GM19239 (cell line): ENCODE data around the gene FAM81A.
A peak's percentile ranks its signal among the peaks of the same experiment; 100 is the strongest.
"Not testable (repeated sequence)": the region's sequence is repeated elsewhere in the genome, so short reads cannot be mapped to it uniquely, and the experiment has no call there.

Experiments used
- DNase-seq: peaks from one replicate; pipeline ENCODE4 v3.0.0; 2011; ENCODE audit warnings: low spot score; ENCODE audit not compliant: insufficient read length
- FAIRE-seq: peaks from 2 replicates; lab custom pipeline; 2011; peaks lifted over from hg19 to GRCh38; lab: Jason Lieb, UNC

Gene FAM81A

DNA sequence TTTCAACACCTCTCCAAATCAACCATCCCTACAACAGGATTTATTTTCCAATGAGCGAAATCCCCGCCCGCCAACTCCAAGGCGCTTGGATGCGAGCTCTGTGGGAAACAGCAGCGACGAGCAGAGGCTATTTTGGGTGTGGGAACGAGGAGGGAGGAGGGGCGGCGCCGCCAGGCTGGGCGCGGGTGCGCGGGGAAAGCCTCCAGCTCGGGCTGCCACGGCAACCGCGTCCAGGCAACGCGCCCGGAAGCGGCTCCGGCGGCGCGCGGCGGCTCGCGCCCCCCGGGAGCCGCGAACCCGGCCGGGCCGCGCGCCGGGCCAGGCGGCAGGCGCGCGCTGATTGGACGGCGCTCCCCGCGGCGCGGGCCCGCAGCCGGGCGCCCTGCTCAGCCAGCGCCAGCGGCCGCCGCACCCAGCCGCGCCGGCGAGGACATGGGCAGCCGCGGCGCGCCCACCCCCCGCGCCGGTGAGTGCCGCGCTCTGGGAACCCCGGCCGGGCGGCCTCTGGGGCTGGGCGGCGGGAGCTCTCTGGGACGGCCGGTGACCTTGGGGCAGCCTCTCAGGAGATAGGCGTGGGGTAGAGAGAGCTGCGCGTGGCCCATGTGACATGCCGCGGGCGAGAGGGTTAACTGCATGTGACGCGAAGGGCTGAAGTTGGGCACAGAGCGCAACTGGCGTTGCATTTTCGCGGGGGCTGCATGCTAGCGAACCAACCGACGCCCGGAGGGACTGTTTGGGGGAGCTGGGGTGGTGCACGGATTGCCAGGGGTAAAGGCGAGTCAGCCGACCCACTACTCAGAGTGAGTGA lies at the start of gene FAM81A:
Gene FAM81A (plus strand): TSS at position 370 of the 808 bp plus-strand sequence. CDS start 20,441 bp downstream, outside the sequence.
- FAIRE-seq: peak; percentile 84
- DNase-seq: peak; percentile 91

DNA sequence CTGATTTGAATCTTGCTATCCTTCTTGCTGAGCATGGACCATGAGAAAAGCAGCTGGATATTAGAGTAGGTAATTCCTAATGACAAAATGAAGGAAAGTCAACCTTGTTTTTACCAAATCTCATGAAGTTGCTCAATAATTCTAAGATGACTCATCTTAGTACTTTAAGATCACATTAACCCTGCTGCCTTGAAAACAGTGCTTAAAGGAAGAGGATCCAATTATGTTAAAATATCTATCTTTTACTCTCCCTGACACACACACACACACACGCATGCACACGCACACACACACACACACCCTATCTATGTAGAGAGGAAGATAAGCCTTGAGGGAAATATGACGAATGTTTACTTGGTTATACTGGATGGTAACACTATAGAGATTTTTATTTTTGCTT lies 49.3 kb upstream of the FAM81A start:
- peak; percentile 82 for FAIRE-seq
- no peak for DNase-seq

DNA sequence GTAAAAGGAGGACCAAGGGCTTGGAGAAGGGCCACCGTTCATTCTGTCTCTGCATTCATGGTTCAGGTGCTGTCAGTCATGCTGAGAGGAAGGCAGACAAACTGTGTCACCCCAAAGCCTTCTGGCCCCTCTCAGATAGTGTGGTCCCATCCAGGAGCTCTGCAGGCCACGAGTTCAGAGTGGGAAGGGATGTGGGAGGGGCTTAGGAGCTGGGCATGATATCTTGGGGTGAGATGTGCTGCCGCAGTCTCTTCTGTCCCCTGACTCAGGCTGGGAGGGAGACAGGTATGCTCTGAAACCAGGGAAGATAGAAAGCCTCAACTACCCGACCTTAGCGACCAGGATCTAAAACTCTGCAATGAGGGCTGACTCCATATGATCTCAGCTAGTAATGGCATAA lies 45.7 kb upstream of the FAM81A start:
- peak; percentile 59 for FAIRE-seq

DNA sequence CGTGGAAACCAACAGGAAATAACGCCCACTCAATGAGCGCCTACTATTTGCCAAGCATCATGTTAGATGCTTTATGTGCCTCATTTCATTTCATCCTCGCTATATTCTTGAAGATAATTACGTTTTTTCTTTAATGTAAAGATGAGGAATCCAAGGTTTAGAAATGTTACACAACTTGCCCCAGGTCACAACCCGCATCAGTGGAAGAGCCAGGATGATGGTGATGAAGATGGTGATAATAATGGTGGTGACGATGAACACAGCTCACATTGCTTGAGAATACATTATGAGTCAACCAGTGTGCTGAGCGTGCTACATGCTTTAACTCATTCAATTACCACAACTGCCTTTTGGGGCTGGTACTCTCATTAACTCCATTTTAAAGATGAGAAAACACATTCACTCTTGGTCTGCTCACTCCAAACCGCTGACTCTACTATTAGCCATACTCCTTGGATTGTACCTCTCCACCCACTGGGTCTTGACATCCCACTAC lies 43.8 kb upstream of the FAM81A start:
- no peak for DNase-seq

More for the DNA sequence above, 45.7 kb upstream of the FAM81A start:
- DNase-seq: no peak

DNA sequence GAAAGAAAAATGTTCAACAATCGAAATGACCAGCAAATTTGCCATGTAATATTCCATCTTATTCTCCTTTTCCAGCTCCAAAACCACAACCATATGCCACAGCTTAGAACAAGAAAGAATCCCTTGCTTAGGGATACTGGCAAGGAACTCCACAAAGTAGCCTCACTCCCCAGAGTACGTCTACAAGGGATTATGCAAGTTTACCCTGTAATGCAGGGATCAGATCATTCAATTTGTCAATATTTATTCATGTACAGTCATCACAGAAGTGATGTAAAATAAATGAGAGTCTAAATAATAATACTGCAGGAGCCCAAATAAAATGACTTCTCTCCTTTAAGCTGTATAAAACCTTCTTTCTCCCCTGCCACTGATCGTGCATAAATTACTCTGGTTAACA lies 41.8 kb upstream of the FAM81A start:
- DNase-seq (no peak), FAIRE-seq (no peak)

More for the DNA sequence above, 43.8 kb upstream of the FAM81A start:
- FAIRE-seq: no peak

DNA sequence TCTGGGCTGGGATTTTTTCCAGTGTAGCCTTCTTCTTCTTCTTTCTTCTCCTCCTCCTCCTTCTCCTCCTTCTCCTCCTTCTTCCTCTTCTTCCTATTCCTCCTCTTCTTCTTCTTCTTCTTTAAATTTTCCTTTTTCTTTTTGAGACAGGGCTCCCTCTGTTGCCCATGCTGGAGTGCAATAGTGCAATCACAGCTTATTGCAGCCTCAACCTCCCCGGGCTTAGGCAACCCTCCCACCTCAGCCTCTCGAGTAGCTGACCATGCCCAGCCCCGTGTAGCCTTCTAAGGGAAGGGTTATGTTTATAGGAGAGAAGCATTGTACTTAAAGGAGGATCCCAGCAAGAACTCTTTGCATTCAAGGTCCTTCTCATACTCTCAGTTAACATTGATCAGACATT lies 41.3 kb upstream of the FAM81A start:
- FAIRE-seq (no peak), DNase-seq (no peak)

DNA sequence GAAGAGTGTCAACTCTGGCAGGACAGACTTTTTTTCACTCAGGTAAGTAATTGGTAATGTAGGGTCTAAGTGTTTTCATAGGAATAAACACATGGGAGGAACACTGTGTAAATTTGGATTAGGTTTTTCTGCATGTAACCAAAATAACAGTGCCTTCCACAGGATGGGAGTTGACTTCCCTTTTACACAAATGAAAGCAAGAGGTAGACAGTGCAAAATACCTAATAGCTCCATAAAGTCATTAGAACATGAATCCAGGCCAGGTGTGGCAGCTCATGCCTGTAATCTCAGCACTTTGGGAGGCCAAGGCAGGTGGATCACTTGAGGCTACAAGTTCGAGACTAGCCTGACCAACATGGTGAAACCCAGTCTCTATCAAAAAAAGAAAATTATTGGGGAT lies 39.8 kb upstream of the FAM81A start:
- FAIRE-seq: no peak
- no peak for DNase-seq

DNA sequence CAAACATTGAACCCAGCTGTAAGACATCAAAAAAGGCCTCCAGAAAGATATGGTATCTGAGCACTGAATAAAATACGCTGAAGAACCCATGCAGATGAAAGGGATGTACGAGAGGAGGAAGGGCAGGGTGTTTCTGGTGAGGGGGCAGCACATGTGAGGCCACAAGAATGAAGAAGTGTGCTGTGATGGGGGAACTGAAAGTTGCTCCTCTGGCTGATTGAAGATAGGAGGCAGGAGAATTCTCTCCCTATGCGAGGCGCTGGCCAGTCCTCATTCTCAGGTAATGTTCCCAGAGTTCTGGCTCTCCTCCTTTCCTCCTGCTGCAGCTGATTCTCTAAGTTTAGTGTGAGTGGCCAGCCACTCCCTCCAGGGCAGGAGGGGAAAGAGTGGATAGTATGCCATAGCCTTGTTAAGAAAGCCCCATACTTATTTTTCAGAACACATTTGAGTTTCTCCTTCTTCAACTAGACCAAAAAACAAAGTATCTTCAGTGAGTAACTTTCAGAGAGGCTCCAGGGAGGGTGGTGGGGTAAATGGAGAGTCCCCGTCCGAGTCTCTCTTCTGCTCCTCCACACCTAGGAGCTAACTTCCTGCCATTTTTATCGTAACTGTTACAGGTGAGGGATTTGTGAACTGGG lies 38.4 kb upstream of the FAM81A start:
- DNase-seq: peak; percentile 49
- FAIRE-seq: peak; percentile 99

DNA sequence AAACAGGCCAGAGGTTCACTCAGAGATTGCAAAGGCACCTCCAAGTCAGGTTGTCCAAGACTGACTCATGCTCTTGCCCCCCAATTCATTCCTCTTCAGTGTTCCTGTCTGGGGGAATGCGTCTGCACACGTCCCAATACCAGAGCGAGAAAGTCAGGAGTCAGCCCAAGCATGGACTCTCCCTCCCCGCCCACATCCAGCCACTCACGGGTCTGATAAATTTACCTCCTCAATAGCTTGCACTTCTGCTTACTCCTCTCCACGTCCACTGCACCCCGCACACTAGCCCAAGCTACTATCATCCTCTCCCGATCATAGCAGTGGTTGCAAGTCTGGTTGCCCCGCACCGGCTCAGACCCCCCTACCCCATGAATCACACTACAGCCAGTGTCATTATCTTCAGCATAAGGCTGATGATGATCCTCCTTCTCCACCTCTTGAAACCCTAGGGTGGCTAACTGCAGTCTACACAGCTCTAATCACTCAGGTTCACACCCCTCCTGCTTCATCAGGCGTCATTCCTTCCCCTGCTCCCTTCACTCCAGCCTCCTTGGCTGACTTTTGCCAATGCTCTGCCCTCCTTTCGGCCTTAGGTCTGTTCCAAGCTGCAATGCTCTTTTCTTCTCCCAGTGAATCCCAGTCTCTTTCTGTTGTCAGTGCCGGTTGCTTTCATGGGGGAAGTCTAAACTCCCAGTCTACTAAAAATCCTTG lies 37.7 kb upstream of the FAM81A start:
- DNase-seq: no peak
- FAIRE-seq: no peak

DNA sequence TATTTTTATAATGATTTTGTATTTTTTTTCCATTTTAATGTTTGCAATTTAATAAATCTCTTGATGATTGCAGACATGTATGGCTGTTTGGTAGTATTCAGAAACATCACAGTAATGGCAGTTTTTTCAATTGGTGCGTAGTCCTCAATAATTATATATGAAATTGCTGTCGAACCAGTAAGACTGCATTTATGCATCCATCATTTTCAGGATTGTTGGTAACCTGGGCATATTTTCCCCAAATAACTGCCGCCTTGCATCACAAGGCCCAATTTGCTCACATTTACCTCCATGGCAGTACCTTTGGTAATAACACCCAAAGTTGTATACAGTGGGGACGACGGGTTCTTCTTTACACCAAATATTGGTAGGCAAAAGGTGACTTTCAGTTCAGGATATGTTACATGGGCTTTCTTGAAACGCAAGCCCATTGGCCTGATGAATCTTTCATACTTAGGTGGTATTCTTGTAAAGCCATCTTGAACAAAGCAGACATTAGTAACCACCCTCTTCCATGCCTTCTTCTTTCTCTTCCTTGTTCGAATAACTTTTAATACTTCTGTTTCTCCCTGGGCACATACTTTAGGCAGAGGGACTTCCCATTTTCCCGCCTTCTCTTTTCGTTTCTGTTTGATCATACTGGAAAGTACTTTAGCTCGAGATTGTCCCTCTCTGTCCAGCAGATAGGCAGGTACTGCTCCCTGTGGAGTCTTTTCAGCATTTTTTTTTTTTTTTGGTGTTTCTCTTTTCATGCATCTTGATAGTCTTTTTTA lies 36.7 kb upstream of the FAM81A start:
- DNase-seq: not testable (repeated sequence)
- FAIRE-seq: peak; percentile 62

DNA sequence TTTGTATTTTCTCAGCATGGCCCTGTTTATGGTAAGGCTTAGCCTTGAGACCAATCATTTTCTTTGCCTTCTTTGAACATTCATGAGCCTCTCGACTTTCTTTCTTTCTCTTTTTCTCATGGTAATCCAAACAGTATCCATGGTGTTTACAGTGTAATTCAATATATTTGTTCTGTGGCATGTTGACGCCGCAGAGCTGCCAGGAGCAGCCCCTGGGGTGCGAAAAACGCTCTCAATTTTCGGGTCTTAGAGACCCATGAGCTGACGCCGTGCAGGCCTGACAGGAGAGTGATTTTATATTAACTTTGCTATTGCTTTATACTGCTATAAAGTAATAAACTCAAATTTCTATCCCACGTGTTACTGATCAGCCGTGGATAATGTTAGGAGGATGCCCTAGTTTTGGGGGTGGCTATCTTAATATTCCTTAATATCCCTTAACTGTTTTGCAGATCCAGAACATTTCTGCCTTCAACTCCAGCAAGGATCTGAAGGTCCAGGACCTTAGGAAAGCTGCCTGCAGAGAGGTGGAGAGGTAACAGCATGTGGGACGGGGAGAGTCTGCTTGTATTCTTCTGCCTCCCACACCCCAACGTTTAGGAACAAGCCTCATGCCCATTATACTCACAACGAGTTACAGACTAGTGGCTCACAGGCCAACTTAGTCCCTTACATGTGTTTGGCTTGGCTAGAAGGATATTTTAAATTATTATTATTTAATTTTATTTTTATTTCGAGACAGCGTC lies 36.0 kb upstream of the FAM81A start:
- DNase-seq: no peak
- FAIRE-seq: no peak

DNA sequence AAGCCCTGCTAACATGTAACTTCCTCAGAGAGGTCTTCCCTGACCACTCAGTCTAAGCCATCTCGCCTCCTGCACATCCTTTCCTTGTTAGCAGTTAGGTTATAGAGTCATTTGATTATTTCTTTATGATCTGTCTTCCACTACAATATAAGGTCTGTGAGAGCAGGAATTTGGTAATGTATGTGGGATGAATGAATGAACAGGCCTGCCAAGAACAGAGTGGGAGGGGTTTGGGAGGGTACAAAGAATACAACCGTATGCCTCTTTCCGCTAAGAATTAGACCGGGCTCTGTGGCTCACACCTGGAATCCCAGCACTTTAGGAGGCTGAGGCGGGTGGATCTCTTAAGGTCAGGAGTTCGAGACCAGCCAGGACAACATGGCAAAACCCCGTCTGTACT lies 32.9 kb upstream of the FAM81A start:
- FAIRE-seq (no peak), DNase-seq (no peak)

DNA sequence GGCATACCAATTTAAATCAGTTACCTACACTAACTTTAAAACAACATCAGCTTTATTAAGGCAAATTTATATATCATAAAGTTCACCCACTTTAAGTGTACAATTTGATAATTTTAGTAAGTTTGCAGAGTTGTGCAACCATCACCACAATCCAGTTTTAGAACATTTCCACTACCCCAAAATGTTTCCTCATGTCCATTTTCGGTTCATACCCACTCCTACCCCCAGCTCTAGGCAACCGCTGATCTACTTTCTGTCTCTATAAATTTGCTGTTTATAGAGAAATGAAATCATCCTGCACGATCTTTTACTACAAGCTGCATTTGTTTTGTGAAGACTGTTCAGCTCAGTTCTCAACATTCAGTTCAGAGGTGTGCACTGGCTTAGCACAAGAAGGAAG lies 31.5 kb upstream of the FAM81A start:
- FAIRE-seq: peak; percentile 90
- DNase-seq: no peak

DNA sequence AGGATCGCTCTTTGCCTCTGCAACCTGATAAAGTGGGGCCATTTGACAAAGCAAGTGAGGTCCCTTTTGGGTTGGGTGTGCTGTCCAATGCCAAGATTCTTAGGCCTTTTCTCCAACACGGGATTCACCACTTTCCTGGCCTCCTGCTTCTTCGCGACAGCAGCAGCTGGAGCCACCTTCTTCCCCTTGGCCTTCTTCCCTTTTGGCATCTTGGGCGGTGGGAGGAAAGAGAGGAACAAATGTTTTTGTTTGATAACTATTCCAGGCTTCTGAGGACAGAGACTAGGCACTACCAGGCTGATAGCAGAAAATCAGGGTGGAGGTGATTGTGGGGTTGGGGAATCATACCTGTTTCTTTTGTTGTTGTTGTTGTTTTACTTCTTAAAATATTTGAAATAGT lies 30.0 kb upstream of the FAM81A start:
- no peak for DNase-seq

DNA sequence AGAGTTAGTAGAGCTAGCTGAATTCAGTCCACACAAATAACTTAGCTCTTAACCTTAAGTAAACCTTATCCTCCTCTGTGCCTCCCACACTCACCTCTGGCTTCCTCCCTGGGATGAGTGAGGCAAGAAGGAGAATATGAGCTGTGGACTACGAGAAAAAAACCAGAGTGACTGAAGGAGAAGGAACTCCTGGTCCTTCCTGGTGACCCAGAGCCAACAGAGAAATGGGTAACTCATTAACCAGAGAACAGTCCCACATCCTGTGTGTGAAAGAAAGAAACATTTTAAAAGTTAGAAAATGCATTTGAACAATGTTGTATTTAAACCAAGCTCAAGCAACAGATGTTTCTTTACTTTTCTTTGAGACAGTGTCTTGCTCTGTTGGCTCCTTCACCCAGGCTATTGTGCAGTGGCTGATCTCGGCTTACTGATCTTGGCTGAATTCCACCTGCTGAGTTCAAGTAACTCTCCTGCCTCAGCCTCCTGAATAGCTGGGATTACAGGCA lies 27.5 kb upstream of the FAM81A start:
- FAIRE-seq (peak; percentile 92), DNase-seq (no peak)

More for the DNA sequence above, 30.0 kb upstream of the FAM81A start:
- FAIRE-seq: no peak

DNA sequence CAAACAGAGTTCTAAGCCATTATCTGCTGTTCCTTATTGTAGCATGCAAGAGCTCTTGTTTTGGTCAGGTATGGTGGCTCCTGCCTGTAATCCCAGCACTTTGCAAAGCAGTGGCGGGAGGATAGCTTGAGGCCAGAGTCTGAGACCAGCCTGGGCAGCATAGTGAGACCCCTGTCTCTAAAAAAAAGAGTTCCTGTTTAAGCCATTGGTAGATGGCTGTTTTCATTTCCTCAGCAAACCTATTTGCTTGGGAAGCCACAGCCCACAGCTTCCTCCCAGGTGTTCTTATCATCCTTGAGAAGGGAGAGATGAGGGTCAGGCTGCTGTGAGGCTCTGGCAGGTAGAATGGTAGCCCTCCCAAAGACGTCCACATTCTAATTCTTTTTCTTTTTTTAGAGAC lies 24.4 kb upstream of the FAM81A start:
- no peak for DNase-seq
- FAIRE-seq: peak; percentile 81

DNA sequence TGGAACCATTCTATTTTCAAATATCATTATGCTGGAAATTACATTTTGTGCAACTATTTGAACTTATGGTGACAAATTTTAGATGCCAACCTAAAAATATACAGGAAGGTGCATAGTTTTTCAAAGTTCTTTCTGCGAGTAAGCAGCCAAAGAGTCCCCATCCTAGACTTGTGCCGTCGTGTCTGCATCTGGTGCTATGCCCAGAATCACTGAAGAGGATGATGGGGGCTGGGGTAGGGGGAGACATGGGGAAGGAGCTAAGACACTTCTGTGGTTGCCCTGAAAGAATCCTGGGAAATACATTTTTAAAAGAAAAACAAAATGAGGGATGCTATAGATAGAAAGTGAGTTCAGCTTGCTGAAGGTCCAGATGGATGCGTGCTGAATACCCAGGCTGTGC lies 21.2 kb upstream of the FAM81A start:
- DNase-seq (no peak), FAIRE-seq (no peak)

DNA sequence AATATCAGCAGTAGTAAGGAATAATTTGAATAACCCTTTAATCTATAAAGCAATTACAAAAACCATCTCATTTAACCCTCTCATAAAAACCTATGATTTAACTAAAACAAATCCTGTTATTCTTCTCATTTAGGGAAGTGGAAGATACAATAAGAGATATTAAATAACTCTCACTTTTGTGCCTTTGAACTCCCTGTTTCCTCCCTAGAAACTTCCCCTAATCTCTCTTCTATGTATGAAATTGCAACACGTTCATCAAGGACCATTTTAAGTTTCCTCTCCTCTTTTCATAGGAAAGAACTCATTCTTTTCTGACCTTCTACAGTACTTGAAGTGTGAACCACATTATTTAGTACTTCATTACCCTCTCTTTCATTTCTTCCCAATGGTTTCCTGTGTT lies 18.8 kb upstream of the FAM81A start:
- FAIRE-seq (no peak), DNase-seq (no peak)

DNA sequence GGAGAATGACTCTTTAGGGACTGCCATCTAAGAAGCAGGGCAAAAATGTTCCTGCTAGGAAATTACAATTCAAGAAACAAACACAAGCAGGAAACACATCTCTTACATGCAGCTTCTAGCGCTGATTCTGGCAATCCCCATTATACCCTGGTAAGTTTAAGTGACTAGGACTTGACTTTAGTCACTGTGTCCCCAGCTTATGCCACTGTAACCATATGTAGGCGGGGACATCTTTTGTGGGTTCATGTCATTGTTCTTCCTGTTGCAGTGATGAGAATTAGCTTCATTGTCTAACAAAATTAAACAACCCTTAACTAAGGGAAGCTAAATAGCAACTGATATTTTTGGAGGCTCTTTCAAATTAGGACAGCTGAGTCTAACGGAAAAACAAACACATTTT lies 17.9 kb upstream of the FAM81A start:
- no peak for DNase-seq
- no peak for FAIRE-seq
